Hepatocyte (in vitro differentiated cells): ENCODE results near the gene IRF4. TPM values are rescaled to one million over a fixed set of nuclear protein-coding genes. Genes with fewer than 3 reads are reported as not detected.

Experiments used
- DNase-seq: peaks from one replicate; pipeline ENCODE4 v3.0.0-alpha.2; 2016; ENCODE audit warnings: low spot score
- H2AFZ ChIP-seq: fragments of 200-600 bp; sonication (generic); 2 replicates; pipeline ENCODE4 v1.6.0; 2016; ENCODE audit warnings: antibody characterized with exemption, mild to moderate bottlenecking
- H3K27ac ChIP-seq: fragments of 200-600 bp; sonication (generic); 2 replicates; pipeline ENCODE4 v1.5.1; 2016; ENCODE audit warnings: mild to moderate bottlenecking
- H3K27me3 ChIP-seq: fragments of 200-600 bp; sonication (generic); 2 replicates; pipeline ENCODE4 v1.6.1; 2016
- H3K36me3 ChIP-seq: fragments of 200-600 bp; sonication (generic); replicated peaks from 2 replicates; pipeline ENCODE4 v1.5.1; 2016; ENCODE audit warnings: low read depth; ENCODE audit not compliant: insufficient read depth
- H3K4me1 ChIP-seq: fragments of 200-600 bp; sonication (generic); 2 replicates; pipeline ENCODE4 v1.5.1; 2016; ENCODE audit warnings: mild to moderate bottlenecking, moderate library complexity; ENCODE audit not compliant: insufficient read depth
- H3K4me2 ChIP-seq: fragments of 200-600 bp; sonication (generic); 2 replicates; pipeline ENCODE4 v1.6.0; 2016
- H3K4me3 ChIP-seq: fragments of 200-600 bp; sonication (generic); 2 replicates; pipeline ENCODE4 v1.5.1; 2016; ENCODE audit warnings: mild to moderate bottlenecking
- H3K79me2 ChIP-seq: fragments of 200-600 bp; sonication (generic); 2 replicates; pipeline ENCODE4 v1.6.0; 2017; ENCODE audit warnings: mild to moderate bottlenecking
- H3K9me2 ChIP-seq: fragments of 200-600 bp; sonication (generic); replicated peaks from 2 replicates; pipeline ENCODE4 v1.6.0; 2017; ENCODE audit warnings: mild to moderate bottlenecking; ENCODE audit not compliant: insufficient read depth
- H3K9me3 ChIP-seq: fragments of 200-600 bp; sonication (generic); 2 replicates; pipeline ENCODE4 v1.5.1; 2016; ENCODE audit warnings: low read depth, mild to moderate bottlenecking
- H4K20me1 ChIP-seq: fragments of 200-600 bp; sonication (generic); 2 replicates; pipeline ENCODE4 v1.6.0; 2016; ENCODE audit warnings: mild to moderate bottlenecking; ENCODE audit not compliant: insufficient read depth, poor library complexity, severe bottlenecking
- EZH2 ChIP-seq: fragments of 200-600 bp; sonication (generic); IDR thresholded peaks from 2 replicates; pipeline ENCODE4 v1.6.1; 2016; ENCODE audit warnings: antibody characterized with exemption, mild to moderate bottlenecking, borderline replicate concordance
- EZH2phosphoT487 ChIP-seq: fragments of 200-600 bp; sonication (generic); IDR thresholded peaks from one replicate; pipeline ENCODE4 v1.6.1; 2018; ENCODE audit warnings: antibody characterized with exemption, mild to moderate bottlenecking, low read depth, moderate library complexity; ENCODE audit not compliant: unreplicated experiment, severe bottlenecking
- WGBS: methylation state at CpG from one replicate; pipeline ENCODE4 v1.1.6; 2016; ENCODE audit warnings: low lambda C conversion rate; ENCODE audit errors: missing lambda C conversion rate; 5-methylcytosine and 5-hydroxymethylcytosine counted together
- polyA plus RNA-seq: library from polyadenylated mRNA; unstranded; fragments of >200 nt; fragmentation: Nextera tagmentation; extraction: Ambion mirVana; gene quantifications from 2 replicates; pipeline ENCODE4 v1.2.1, GENCODE V29; 2016
- total RNA-seq: library from RNA; depleted of rRNA; stranded (reverse); fragments of >200 nt; gene quantifications from 2 replicates; pipeline ENCODE4 v1.2.3, GENCODE V29; 2014
- TF ChIP-seq, protein P1 (sequence below): fragments of 200-600 bp; sonication (generic); IDR thresholded peaks from 2 replicates; pipeline ENCODE4 v1.5.1; 2016; ENCODE audit warnings: antibody characterized with exemption, mild to moderate bottlenecking; ENCODE audit not compliant: poor library complexity

Gene IRF4
- total and polyA plus RNA-seq, 2 experiments from 2014 or later = 0.02 to 0.23 TPM

DNA sequence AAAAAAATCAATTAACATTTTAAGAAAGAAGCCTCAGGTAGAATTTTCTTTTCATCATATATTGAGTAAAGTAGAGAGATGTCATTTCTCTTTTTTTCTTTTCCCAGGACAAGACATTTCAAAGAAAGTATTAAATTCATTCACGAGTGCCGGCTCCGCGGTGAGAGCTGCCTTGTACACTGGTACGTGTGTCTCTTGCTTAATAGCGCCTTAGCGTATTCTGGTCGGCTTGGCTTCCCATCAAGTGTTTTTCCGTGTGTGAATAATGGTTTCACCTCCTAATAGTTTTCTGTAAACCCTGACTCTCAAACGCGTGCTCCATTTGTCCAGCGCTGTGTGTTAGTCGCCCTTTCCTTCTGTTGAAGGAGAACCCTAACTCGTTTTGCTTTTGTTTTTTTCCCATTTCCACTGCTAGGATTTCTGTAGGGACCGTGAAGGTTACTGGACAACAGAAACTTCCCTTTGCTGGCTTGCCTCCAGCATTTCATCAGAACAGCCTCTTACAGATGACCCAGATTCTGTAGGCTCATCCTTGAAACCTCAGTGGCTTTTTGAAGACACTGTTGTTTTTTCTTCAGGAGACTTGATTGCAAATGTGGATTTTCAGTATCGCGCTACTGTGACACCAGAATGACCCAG lies 45.7 kb upstream of the IRF4 start:
- H3K79me2 ChIP-seq = no peaks in the 10 kb centered on the region
- H3K4me2 ChIP-seq = no peak overlapping the region
- H3K27me3 ChIP-seq = no peaks in the 10 kb centered on the region
- no peak overlapping the region for H3K4me3 ChIP-seq
- H3K27ac ChIP-seq = no peak overlapping the region
- TF ChIP-seq EZH2 (no peak), EZH2phosphoT487 (no peak)
- H3K9me3 ChIP-seq = no peaks in the 10 kb centered on the region
- DNase-seq = no peak
- H3K9me2 ChIP-seq = no peaks in the 10 kb centered on the region
- H3K36me3 ChIP-seq = no peaks in the 10 kb centered on the region
- H3K4me1 ChIP-seq = no peaks in the 10 kb centered on the region
- H4K20me1 ChIP-seq = no peaks in the 10 kb centered on the region
- no peak overlapping the region for H2AFZ ChIP-seq
- 82% methylated on average over 17 of the region's 17 CpGs for WGBS

DNA sequence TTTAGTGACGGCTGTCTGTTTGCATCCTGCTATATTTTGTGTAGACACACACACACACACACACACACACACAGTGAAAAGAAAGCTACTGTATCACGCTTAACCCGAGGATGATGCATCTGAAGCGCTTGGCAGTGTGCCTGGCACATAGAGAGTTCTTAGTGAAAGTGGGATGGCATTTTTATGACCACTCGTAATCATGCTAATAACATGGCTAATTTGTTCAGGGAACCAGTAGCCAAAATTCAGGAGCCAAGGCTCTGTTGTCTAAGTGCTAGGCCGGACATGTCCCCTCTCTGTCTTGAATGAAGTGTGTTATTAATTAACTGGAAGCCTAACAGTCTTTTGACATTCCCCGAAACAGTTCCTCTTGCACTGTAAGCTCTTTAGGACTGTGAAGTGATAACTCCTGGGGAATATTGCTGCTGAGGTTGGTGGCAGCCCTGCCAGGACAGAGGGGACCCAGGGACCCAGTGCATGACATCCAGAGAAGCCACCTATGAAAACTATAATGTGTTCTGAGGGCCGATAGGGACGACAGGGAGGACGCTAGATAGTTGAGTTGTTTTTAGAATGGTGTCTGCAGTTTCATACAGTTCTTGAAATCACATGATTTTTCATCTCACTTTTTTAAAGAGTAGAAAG lies 45.0 kb upstream of the IRF4 start:
- H2AFZ ChIP-seq = no peak overlapping the region
- TF ChIP-seq, protein P1, sequence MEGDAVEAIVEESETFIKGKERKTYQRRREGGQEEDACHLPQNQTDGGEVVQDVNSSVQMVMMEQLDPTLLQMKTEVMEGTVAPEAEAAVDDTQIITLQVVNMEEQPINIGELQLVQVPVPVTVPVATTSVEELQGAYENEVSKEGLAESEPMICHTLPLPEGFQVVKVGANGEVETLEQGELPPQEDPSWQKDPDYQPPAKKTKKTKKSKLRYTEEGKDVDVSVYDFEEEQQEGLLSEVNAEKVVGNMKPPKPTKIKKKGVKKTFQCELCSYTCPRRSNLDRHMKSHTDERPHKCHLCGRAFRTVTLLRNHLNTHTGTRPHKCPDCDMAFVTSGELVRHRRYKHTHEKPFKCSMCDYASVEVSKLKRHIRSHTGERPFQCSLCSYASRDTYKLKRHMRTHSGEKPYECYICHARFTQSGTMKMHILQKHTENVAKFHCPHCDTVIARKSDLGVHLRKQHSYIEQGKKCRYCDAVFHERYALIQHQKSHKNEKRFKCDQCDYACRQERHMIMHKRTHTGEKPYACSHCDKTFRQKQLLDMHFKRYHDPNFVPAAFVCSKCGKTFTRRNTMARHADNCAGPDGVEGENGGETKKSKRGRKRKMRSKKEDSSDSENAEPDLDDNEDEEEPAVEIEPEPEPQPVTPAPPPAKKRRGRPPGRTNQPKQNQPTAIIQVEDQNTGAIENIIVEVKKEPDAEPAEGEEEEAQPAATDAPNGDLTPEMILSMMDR = no peak
- TF ChIP-seq EZH2 (no peak), EZH2phosphoT487 (no peak)
- H3K4me1 ChIP-seq = no peaks in the 10 kb centered on the region
- no peaks in the 10 kb centered on the region for H3K36me3 ChIP-seq
- no peaks in the 10 kb centered on the region for H4K20me1 ChIP-seq
- no peak overlapping the region for H3K27ac ChIP-seq
- no peak overlapping the region for H3K4me2 ChIP-seq
- WGBS = 75% methylated on average over 10 of the region's 10 CpGs
- no peaks in the 10 kb centered on the region for H3K9me3 ChIP-seq
- H3K4me3 ChIP-seq = no peak overlapping the region
- no peaks in the 10 kb centered on the region for H3K79me2 ChIP-seq
- H3K9me2 ChIP-seq = no peaks in the 10 kb centered on the region
- no peaks in the 10 kb centered on the region for H3K27me3 ChIP-seq
- DNase-seq = no peak

DNA sequence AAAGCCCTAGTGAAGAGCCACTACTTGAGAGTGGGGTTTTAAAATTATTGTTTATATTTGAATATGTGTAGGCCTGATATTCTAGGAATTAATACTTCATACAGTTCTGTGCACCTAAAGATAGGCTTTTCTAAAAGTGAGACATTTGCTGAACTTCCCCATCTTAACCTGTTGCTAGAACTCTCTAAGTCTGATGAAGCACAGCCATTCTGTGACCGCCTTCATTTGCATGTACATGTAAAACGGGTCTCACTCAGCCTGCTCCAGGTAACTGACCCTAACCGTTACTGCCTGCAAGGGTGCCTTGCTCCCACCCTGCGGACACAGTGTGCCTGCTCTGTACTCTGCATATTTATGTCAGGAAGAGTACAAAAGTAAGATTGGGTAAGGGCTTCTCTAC lies 44.3 kb upstream of the IRF4 start:
- Histone ChIP-seq H3K79me2 (no peaks in the 10 kb centered on the region), H3K27ac (no peak overlapping the region), H3K9me2 (no peaks in the 10 kb centered on the region), H4K20me1 (no peaks in the 10 kb centered on the region), H3K9me3 (no peaks in the 10 kb centered on the region), H2AFZ (no peak overlapping the region), H3K4me1 (no peaks in the 10 kb centered on the region), H3K36me3 (no peaks in the 10 kb centered on the region), H3K4me2 (no peak overlapping the region), H3K4me3 (no peak overlapping the region), H3K27me3 (no peaks in the 10 kb centered on the region)
- WGBS = 81% methylated on average over 4 of the region's 4 CpGs
- no peak for TF ChIP-seq EZH2
- TF ChIP-seq, protein P1 = no peak
- no peak for TF ChIP-seq EZH2phosphoT487
- DNase-seq = no peak
